Measurements from ENCODE around the gene TSPYL6.

Gene TSPYL6

DNA sequence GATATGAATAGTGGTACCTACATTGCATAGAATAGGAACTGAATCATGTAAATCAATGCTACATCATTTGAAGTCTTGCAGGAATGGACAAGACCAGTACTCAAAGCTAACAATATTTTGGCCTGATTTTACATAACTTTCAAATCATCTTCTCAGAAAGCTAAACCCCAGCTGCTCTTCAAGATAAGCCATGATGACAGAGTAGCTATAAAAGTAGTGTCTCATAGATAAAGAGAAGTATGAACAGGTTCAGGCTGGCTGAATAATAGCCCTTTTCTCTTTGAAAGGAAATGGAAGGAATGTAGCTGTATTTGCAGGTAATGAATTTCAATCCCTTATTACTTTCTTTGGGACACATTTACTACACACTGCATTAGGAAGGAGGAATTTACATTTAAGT, 28.2 kb downstream of the TSPYL6 start:
- Histone ChIP-seq H3K27ac (ENCODE audit: low read depth, low read length, severe bottlenecking) (no peak overlapping the region), H3K4me1 (ENCODE audit: control insufficient read depth, insufficient read depth, low read length, poor library complexity, severe bottlenecking) (no peaks in the 10 kb centered on the region), H3K4me3 (ENCODE audit: extremely low read depth, insufficient read depth, low read length, poor library complexity, severe bottlenecking) (no peak overlapping the region), H3K36me3 (ENCODE audit: control insufficient read depth, insufficient read depth, low read length) (no peaks in the 10 kb centered on the region), H3K9me3 (ENCODE audit: control insufficient read depth, low read length) (peaks cover 5% of the 10 kb centered on the region)

DNA sequence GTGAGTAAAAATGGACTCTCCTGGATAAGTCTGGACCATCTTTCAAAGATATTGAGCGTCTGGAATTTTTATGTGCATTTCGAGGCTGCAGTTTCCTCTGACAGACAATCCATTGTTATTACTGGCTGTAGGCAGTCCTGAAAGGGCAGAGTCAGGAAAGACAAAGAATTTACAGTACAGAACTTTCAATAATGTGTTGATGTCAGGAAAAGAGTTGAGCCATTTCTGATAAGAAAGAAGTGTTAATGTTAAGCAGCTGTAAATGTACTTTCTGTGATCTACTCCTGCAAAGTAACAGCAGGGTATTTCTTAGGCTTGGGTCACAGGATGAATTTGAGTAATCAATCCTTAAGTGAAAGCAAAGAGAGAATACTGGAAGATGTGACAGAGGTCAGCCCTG, 29.8 kb downstream of the TSPYL6 start:
- 53 to 75% methylated on average over 2 of the region's 2 CpGs for WGBS, 2 experiments (ENCODE audit: insufficient coverage in 2 of 2)
- Histone ChIP-seq H3K4me3 (ENCODE audit: extremely low read depth, insufficient read depth, low read length, poor library complexity, severe bottlenecking) (no peak overlapping the region), H3K4me1 (ENCODE audit: control insufficient read depth, insufficient read depth, low read length, poor library complexity, severe bottlenecking) (no peaks in the 10 kb centered on the region), H3K36me3 (ENCODE audit: control insufficient read depth, insufficient read depth, low read length) (no peaks in the 10 kb centered on the region), H3K27ac (ENCODE audit: low read depth, low read length, severe bottlenecking) (peak overlapping the region; percentile 32), H3K9me3 (ENCODE audit: control insufficient read depth, low read length) (no peaks in the 10 kb centered on the region)

DNA sequence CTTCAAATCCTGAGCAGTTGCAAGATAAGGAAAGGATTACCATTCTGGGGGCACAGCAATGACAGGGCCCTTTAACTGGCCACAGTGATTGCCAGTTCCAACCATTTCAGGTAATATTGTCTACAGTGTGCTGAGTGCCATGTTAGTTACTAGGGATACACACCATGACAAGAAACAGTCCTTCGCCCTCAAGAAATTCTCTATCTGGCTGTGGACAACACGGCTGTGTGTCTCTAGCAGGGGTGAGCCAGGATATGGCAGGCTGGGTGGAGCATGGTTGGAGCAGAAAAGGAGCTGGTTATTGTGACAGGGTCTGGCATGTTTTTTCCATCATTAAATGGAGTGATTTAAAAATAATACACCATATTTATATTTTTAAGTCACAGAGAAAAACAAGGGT, 31.0 kb downstream of the TSPYL6 start:
- Histone ChIP-seq H3K27ac (ENCODE audit: low read depth, low read length, severe bottlenecking) (no peak overlapping the region), H3K4me1 (ENCODE audit: control insufficient read depth, insufficient read depth, low read length, poor library complexity, severe bottlenecking) (no peaks in the 10 kb centered on the region), H3K9me3 (ENCODE audit: control insufficient read depth, low read length) (no peaks in the 10 kb centered on the region), H3K4me3 (ENCODE audit: extremely low read depth, insufficient read depth, low read length, poor library complexity, severe bottlenecking) (no peak overlapping the region), H3K36me3 (ENCODE audit: control insufficient read depth, insufficient read depth, low read length) (no peaks in the 10 kb centered on the region)
- WGBS, 2 experiments (ENCODE audit: insufficient coverage in 2 of 2), result 94 to 100% methylated on average over 1 to 2 of the region's 2 CpGs

DNA sequence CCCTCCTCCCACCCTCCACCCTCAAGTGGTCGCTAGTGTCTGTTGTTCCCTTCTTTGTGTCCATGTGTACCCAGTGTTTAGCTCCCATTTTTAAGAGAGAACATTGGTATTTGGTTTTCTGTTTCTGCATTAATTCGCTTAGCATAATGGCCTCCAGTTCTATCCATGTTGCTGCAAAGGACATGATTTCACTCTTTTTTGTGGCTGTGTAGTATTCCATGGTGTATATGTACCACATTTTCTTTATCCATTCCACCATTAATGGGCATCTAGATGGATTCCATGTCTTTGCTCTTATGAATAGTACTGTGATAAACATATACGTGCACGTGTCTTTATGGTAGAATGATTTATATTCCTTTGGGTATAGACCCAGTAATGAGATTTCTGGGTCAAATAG, 42.9 kb downstream of the TSPYL6 start:
- no peak overlapping the region for H3K27ac ChIP-seq (ENCODE audit: low read depth, low read length, severe bottlenecking)
- no peaks in the 10 kb centered on the region for H3K36me3 ChIP-seq (ENCODE audit: control insufficient read depth, insufficient read depth, low read length)
- H3K4me3 ChIP-seq (ENCODE audit: extremely low read depth, insufficient read depth, low read length, poor library complexity, severe bottlenecking), result no peak overlapping the region
- 60% methylated on average over 1 of the region's 4 CpGs; no CpG with 5 or more reads in 1 of the 2 experiments for WGBS, 2 experiments (ENCODE audit: insufficient coverage in 2 of 2)
- H3K9me3 ChIP-seq (ENCODE audit: control insufficient read depth, low read length), result no peaks in the 10 kb centered on the region
- peaks cover 9% of the 10 kb centered on the region for H3K4me1 ChIP-seq (ENCODE audit: control insufficient read depth, insufficient read depth, low read length, poor library complexity, severe bottlenecking)

DNA sequence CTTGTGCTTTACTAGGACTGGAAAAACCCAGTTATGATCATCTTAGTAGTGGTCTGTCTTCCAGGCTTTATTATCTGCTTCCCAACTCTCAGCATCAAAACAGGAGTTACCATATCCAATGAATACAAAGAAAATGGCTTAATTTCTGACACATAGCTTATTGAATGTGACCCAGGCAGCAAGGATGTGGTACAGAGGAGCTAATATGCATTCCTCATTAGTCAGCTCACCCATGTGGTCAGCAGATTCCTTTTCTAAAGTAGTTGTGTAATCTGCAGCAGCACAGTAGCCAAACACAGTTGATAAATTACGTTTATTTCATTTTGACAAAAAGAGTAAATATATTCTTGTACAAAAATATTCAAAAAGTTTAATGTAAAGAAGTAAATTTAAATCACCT, 43.6 kb downstream of the TSPYL6 start:
- Histone ChIP-seq H3K4me3 (ENCODE audit: extremely low read depth, insufficient read depth, low read length, poor library complexity, severe bottlenecking) (no peak overlapping the region), H3K4me1 (ENCODE audit: control insufficient read depth, insufficient read depth, low read length, poor library complexity, severe bottlenecking) (peaks cover 9% of the 10 kb centered on the region), H3K27ac (ENCODE audit: low read depth, low read length, severe bottlenecking) (no peak overlapping the region), H3K9me3 (ENCODE audit: control insufficient read depth, low read length) (no peaks in the 10 kb centered on the region), H3K36me3 (ENCODE audit: control insufficient read depth, insufficient read depth, low read length) (no peaks in the 10 kb centered on the region)
- WGBS, 2 experiments (ENCODE audit: insufficient coverage in 2 of 2), result no CpG with 5 or more reads among the region's 1 CpG

DNA sequence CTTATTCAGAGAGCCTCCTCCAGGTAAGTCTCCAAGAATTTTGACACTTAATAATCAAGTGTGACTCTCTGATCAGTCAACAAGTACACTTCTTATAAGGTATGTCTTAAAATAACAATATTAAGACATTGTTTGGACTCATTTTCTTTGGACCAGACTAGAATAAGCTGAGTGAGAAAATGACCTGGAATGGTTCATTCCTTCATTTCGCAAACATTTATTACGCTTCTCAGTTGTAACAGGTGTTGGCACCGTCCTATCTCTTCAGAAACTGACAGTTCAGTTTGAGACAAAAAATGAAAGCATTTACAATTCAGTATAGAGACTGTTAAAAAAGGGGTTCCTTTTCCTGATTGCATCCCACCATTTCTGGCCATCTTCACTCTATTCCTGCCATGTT, 46.6 kb downstream of the TSPYL6 start:
- H3K4me1 ChIP-seq (ENCODE audit: control insufficient read depth, insufficient read depth, low read length, poor library complexity, severe bottlenecking), result peaks cover 9% of the 10 kb centered on the region
- no peaks in the 10 kb centered on the region for H3K9me3 ChIP-seq (ENCODE audit: control insufficient read depth, low read length)
- no peak overlapping the region for H3K27ac ChIP-seq (ENCODE audit: low read depth, low read length, severe bottlenecking)
- WGBS, 2 experiments (ENCODE audit: insufficient coverage in 2 of 2), result 86% methylated on average over 1 of the region's 3 CpGs; no CpG with 5 or more reads in 1 of the 2 experiments
- H3K36me3 ChIP-seq (ENCODE audit: control insufficient read depth, insufficient read depth, low read length), result no peaks in the 10 kb centered on the region
- H3K4me3 ChIP-seq (ENCODE audit: extremely low read depth, insufficient read depth, low read length, poor library complexity, severe bottlenecking), result no peak overlapping the region

DNA sequence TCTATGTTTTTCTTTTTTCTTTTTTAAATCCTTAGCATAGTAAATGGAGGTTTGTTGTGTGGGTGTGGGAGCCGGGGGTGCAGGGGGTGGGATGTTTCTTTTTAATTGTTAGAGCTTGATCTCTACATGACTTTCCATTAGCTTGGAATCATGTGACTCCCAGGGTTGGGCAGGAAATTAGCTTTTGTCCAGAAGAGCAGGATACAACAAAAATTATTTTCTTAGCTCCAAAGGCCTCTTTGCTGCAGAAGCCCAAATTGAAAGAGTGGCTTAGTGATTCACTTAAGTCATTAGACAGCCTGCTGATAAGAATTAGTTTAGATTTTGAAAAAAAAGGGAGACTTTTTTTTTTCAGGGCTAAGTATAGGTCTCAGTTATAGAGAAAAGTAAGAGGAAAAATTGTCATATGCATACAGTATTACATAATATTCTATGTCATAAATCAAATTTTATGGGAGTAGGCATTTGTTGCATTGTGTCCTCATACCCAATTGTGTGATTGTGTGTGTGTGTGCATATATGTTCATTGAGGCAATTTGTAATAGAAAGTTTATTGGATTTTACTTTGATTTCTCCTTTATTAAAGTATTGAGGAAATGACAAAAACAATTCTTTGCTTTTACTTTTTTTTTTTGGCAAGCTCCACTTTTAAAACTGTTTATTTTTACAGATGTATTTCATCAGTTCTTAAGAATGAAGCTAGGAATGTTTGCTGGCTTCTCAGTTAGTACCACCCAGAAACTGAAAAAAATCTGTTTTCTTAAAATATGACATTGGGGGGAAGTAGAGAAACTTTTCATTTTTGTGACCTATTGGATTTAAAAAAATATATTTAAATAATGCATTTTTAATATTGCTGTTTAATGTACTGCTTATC, 47.4 kb downstream of the TSPYL6 start:
- Histone ChIP-seq H3K9me3 (ENCODE audit: control insufficient read depth, low read length) (no peaks in the 10 kb centered on the region), H3K4me1 (ENCODE audit: control insufficient read depth, insufficient read depth, low read length, poor library complexity, severe bottlenecking) (peaks cover 9% of the 10 kb centered on the region), H3K36me3 (ENCODE audit: control insufficient read depth, insufficient read depth, low read length) (no peaks in the 10 kb centered on the region), H3K27ac (ENCODE audit: low read depth, low read length, severe bottlenecking) (no peak overlapping the region), H3K4me3 (ENCODE audit: extremely low read depth, insufficient read depth, low read length, poor library complexity, severe bottlenecking) (no peak overlapping the region)
- 100% methylated on average over 1 of the region's 1 CpG; no CpG with 5 or more reads in 1 of the 2 experiments for WGBS, 2 experiments (ENCODE audit: insufficient coverage in 2 of 2)

DNA sequence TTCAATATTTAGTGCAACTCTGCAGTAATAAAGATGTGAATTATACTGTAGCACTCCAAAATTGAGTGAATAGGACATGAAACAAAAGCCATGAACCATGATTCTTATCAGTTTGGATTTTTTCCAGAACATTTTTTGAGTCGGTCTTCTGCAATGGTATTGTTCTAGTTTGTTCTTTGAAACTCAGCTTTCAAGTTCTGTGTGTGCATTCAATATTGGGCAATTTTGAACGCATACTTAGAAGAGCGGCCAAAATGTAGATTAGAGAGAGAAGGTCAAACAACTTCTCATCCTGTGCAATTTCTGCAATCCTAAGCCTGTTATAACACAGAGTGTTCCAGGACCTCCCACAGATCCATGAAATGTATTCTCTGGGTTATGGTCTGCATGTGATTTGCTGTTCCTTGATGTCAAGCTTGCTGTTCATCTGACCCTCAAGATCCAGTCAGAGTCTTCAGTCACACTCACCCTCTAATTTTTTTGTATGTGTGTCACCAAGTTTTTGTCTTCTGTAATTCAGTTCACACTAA, 48.3 kb downstream of the TSPYL6 start:
- H3K4me3 ChIP-seq (ENCODE audit: extremely low read depth, insufficient read depth, low read length, poor library complexity, severe bottlenecking), result no peak overlapping the region
- peaks cover 9% of the 10 kb centered on the region for H3K4me1 ChIP-seq (ENCODE audit: control insufficient read depth, insufficient read depth, low read length, poor library complexity, severe bottlenecking)
- no peak overlapping the region for H3K27ac ChIP-seq (ENCODE audit: low read depth, low read length, severe bottlenecking)
- WGBS, 2 experiments (ENCODE audit: insufficient coverage in 2 of 2), result 96 to 100% methylated on average over 2 to 3 of the region's 3 CpGs
- no peaks in the 10 kb centered on the region for H3K9me3 ChIP-seq (ENCODE audit: control insufficient read depth, low read length)
- no peaks in the 10 kb centered on the region for H3K36me3 ChIP-seq (ENCODE audit: control insufficient read depth, insufficient read depth, low read length)

DNA sequence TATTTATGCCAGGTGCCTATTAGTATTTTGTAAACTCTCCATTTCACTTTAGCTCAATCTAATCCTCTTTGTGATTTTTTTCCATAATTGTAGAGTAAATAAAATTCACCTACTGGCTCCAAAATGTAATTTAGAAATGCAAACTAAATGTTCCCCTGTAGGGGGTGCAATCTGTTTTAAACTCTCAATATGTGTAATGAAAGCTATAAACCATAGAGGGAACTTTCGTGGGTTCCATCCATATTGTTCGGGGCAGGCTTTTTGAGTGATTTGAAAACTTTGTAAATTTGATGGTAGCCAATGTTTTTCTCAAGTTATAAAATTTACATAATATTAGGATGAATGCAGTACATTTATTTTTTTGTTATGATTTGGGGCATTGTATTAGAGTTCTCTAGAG, 49.4 kb downstream of the TSPYL6 start:
- Histone ChIP-seq H3K4me3 (ENCODE audit: extremely low read depth, insufficient read depth, low read length, poor library complexity, severe bottlenecking) (no peak overlapping the region), H3K9me3 (ENCODE audit: control insufficient read depth, low read length) (no peaks in the 10 kb centered on the region), H3K4me1 (ENCODE audit: control insufficient read depth, insufficient read depth, low read length, poor library complexity, severe bottlenecking) (peaks cover 9% of the 10 kb centered on the region), H3K36me3 (ENCODE audit: control insufficient read depth, insufficient read depth, low read length) (no peaks in the 10 kb centered on the region), H3K27ac (ENCODE audit: low read depth, low read length, severe bottlenecking) (no peak overlapping the region)
- WGBS, 2 experiments (ENCODE audit: insufficient coverage in 2 of 2), result no CpG with 5 or more reads among the region's 2 CpGs

DNA sequence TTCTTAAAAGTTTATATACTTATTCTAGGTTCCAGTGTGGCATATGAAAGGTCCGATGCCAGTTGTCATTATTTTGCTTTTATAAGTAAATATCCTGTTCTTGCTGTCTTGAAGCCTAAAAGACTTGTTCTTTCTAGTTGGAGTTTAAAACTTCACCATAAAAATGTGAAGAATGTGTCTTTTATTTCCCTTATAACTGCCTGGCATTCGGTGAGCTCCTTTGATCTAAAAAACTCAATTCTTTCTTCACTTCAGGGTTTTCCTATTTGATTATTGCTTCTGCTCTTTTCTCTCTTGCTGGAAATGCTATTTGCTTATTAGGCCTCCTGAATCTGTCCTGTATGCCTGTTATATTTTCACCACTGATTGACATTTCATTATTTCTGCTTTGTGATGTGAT, 51.6 kb downstream of the TSPYL6 start:
- WGBS, 2 experiments (ENCODE audit: insufficient coverage in 2 of 2), result 86% methylated on average over 1 of the region's 2 CpGs; no CpG with 5 or more reads in 1 of the 2 experiments
- H3K4me1 ChIP-seq (ENCODE audit: control insufficient read depth, insufficient read depth, low read length, poor library complexity, severe bottlenecking), result peaks cover 9% of the 10 kb centered on the region
- no peak overlapping the region for H3K27ac ChIP-seq (ENCODE audit: low read depth, low read length, severe bottlenecking)
- H3K4me3 ChIP-seq (ENCODE audit: extremely low read depth, insufficient read depth, low read length, poor library complexity, severe bottlenecking), result no peak overlapping the region
- no peaks in the 10 kb centered on the region for H3K36me3 ChIP-seq (ENCODE audit: control insufficient read depth, insufficient read depth, low read length)
- H3K9me3 ChIP-seq (ENCODE audit: control insufficient read depth, low read length), result no peaks in the 10 kb centered on the region

Data from mesodermal cell (in vitro differentiated cells).